Measurements from ENCODE around the gene ZDHHC6. TPM values are rescaled to one million over a fixed set of nuclear protein-coding genes. Genes with fewer than 3 reads are reported as not detected.
"Not testable (repeated sequence)": the region's sequence is repeated elsewhere in the genome, so short reads cannot be mapped to it uniquely, and the experiment has no call there.

ZDHHC6 gene
- polyA plus RNA-seq, 1 experiment, result 37.5 TPM

DNA sequence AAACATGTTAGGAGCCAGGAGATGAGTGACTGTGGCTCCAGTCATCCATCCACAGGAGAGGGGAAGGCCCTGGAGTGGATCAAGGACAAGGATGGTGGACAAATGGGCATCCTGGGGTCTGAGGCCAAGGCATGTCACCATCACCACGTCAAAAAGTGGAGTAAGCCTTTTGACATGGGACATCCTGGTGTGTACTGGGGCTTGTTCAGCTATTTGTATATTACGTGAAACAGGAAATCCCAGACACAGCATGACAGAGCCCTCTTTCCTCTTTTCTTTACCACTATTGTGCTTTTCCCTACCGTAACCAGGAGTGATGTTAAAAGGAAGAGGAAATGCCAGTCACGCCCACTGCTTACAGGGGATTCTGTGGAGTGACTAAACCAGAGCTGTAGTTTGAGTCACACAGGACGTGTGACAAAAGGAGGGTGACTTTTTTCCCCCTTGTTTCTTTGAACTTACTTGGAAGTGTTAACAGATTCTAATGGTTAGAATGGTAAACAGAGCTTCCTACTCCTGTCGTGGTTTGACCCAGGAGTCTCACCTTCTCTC is 57.4 kb downstream of the ZDHHC6 start:
- CTCF ChIA-PET, result no interaction called here
- Histone ChIP-seq H3K4me3 (ENCODE audit: low read depth, low read length) (no peak overlapping the region), H3K9me3 (ENCODE audit: control insufficient read depth, insufficient read depth, low read length) (no peaks in the 10 kb centered on the region), H3K27me3 (ENCODE audit: control insufficient read depth, insufficient read depth, low read length) (peaks cover 2% of the 10 kb centered on the region), H3K27ac (ENCODE audit: low read depth, low read length) (no peak overlapping the region)
- TF ChIP-seq, protein P1, sequence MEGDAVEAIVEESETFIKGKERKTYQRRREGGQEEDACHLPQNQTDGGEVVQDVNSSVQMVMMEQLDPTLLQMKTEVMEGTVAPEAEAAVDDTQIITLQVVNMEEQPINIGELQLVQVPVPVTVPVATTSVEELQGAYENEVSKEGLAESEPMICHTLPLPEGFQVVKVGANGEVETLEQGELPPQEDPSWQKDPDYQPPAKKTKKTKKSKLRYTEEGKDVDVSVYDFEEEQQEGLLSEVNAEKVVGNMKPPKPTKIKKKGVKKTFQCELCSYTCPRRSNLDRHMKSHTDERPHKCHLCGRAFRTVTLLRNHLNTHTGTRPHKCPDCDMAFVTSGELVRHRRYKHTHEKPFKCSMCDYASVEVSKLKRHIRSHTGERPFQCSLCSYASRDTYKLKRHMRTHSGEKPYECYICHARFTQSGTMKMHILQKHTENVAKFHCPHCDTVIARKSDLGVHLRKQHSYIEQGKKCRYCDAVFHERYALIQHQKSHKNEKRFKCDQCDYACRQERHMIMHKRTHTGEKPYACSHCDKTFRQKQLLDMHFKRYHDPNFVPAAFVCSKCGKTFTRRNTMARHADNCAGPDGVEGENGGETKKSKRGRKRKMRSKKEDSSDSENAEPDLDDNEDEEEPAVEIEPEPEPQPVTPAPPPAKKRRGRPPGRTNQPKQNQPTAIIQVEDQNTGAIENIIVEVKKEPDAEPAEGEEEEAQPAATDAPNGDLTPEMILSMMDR (IDR thresholded peaks at IDR 0.05; ENCODE audit: low read depth, low read length), result no peak
- no peak for DNase-seq (ENCODE audit: low read depth, low spot score)
- POLR2A ChIA-PET, result no interaction called here

- Histone ChIP-seq H3K27me3 (ENCODE audit: control insufficient read depth, insufficient read depth, low read length) (peaks cover 2% of the 10 kb centered on the region), H3K27ac (ENCODE audit: low read depth, low read length) (no peak overlapping the region), H3K4me3 (ENCODE audit: low read depth, low read length) (no peak overlapping the region), H3K9me3 (ENCODE audit: control insufficient read depth, insufficient read depth, low read length) (no peaks in the 10 kb centered on the region)
- TF ChIP-seq, protein P1 (IDR thresholded peaks at IDR 0.05; ENCODE audit: low read depth, low read length), result no peak
- ChIA-PET POLR2A (no interaction called here), CTCF (no interaction called here)
- DNase-seq (ENCODE audit: low read depth, low spot score), result no peak
These were observed 58.2 kb downstream of the ZDHHC6 start for GRCh38 chr10:112388548-112388947.

GRCh38 chr10:112388056-112388455 is 58.7 kb downstream of the ZDHHC6 start:
- H3K27me3 ChIP-seq (ENCODE audit: control insufficient read depth, insufficient read depth, low read length); H3K9me3 ChIP-seq (ENCODE audit: control insufficient read depth, insufficient read depth, low read length); DNase-seq (ENCODE audit: low read depth, low spot score); CTCF ChIA-PET; POLR2A ChIA-PET; H3K4me3 ChIP-seq (ENCODE audit: low read depth, low read length); H3K27ac ChIP-seq (ENCODE audit: low read depth, low read length): not testable (repeated sequence)

DNA sequence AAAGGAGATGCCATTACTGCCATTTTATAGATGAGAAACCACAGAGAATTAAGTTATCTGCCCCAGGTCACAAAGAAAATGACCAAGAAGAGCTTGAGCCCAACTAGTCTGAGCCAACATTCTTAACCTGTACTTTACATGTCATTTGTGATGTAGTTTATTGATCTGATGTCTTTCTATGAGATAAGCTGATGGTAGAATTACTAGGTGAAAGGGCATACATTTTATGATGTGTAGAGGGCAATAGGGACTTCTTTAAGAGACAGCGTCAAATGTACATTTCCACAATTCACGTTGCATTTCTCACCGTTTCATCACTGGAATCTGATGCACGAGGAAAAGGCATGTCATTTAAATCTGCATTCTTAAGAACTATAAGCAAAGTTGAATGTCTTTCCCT is 61.5 kb downstream of the ZDHHC6 start:
- TF ChIP-seq, protein P1 (IDR thresholded peaks at IDR 0.05; ENCODE audit: low read depth, low read length), result no peak
- H3K4me3 ChIP-seq (ENCODE audit: low read depth, low read length), result no peak overlapping the region
- CTCF ChIA-PET, result interaction anchor here (1.4 kb wide), 1 partner anchor 11 kb away, joined by 3 read pairs; the partner anchor contains the start of gene ACSL5
- H3K27me3 ChIP-seq (ENCODE audit: control insufficient read depth, insufficient read depth, low read length), result no peaks in the 10 kb centered on the region
- no peak overlapping the region for H3K27ac ChIP-seq (ENCODE audit: low read depth, low read length)
- H3K9me3 ChIP-seq (ENCODE audit: control insufficient read depth, insufficient read depth, low read length), result no peaks in the 10 kb centered on the region
- POLR2A ChIA-PET, result no interaction called here
- no peak for DNase-seq (ENCODE audit: low read depth, low spot score)

DNA sequence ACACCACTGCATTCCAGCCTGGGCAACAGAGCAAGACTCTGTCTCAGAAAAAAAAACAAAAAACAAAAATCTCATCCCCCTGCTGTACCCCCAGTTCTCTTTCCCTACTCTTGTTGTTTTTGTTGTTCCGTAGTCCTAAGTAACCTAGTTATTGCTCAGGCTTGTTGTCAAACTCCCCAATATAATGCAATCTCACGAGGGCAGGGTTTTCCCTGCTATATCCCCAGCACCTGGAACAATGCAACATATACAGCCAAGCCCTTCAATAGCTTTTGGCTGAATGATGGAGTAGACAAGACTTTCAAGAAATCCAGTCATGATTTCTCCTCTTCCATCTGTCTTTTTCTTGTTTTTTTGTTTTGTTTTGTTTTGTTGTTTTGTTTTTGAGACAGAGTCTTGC is 62.6 kb downstream of the ZDHHC6 start:
- CTCF ChIA-PET, result interaction anchor here (1.4 kb wide), 1 partner anchor 10 kb away, joined by 3 read pairs; the partner anchor contains the start of gene ACSL5
- Histone ChIP-seq H3K27me3 (ENCODE audit: control insufficient read depth, insufficient read depth, low read length) (no peaks in the 10 kb centered on the region), H3K9me3 (ENCODE audit: control insufficient read depth, insufficient read depth, low read length) (no peaks in the 10 kb centered on the region), H3K4me3 (ENCODE audit: low read depth, low read length) (no peak overlapping the region), H3K27ac (ENCODE audit: low read depth, low read length) (no peak overlapping the region)
- DNase-seq (ENCODE audit: low read depth, low spot score), result no peak
- TF ChIP-seq, protein P1 (IDR thresholded peaks at IDR 0.05; ENCODE audit: low read depth, low read length), result no peak
- POLR2A ChIA-PET, result interaction anchor here (0.6 kb wide), 1 partner anchor 72 kb away, joined by 3 read pairs; no protein-coding TSS in a partner anchor

Measured in AG04450 (cell line).